Natural killer cell (primary cell): ENCODE measurements around the gene WDR77. TPM values are rescaled to one million over a fixed set of nuclear protein-coding genes. Genes with fewer than 3 reads are reported as not detected.

Source experiments
- ATAC-seq, 3 donors: fragments of 150-1000 bp in 2 of 3; fragments of 200-7000 bp in 1 of 3; cut with Tn5 transposase; 1 replicate in 1 of 3; 2 replicates in 2 of 3; pipeline ENCODE4 v1.10.0; 2021; ENCODE audit warnings: mild to moderate bottlenecking in 2 of 3, moderate library complexity in 2 of 3
- DNase-seq, 2 donors: peaks; one replicate each; pipeline versions ENCODE4 v3.0.0 to v3.0.0-alpha.2; 2013 to 2021; ENCODE audit warnings: mixed read lengths in 1 of 2
- H3K27ac ChIP-seq: one replicate; pipeline ENCODE4 v1.5.1; 2013; ENCODE audit warnings: mild to moderate bottlenecking, low read length
- H3K27me3 ChIP-seq: one replicate; pipeline ENCODE4 v1.6.1; 2013; ENCODE audit warnings: low read length; ENCODE audit not compliant: control insufficient read depth, insufficient read depth
- H3K36me3 ChIP-seq: one replicate; pipeline ENCODE4 v1.6.1; 2013; ENCODE audit warnings: low read length; ENCODE audit not compliant: control insufficient read depth, insufficient read depth
- H3K4me1 ChIP-seq: one replicate; pipeline ENCODE4 v1.6.1; 2013; ENCODE audit warnings: low read length; ENCODE audit not compliant: control insufficient read depth, insufficient read depth
- H3K4me3 ChIP-seq: one replicate; pipeline ENCODE4 v1.5.1; 2013; ENCODE audit warnings: low read length
- H3K9me3 ChIP-seq: one replicate; pipeline ENCODE4 v1.6.1; 2013; ENCODE audit warnings: low read length; ENCODE audit not compliant: control insufficient read depth, insufficient read depth
- H3K27ac Mint-ChIP-seq, 2 donors: one replicate each; pipeline ENCODE4 v1.8.0; 2022; ENCODE audit warnings: mild to moderate bottlenecking in 2 of 2, mixed read lengths in 2 of 2, moderate library complexity in 1 of 2
- H3K27me3 Mint-ChIP-seq, 2 donors: one replicate each; pipeline ENCODE4 v1.8.0; 2022; ENCODE audit warnings: low read depth in 2 of 2, mixed read lengths in 2 of 2
- H3K36me3 Mint-ChIP-seq: one replicate; pipeline ENCODE4 v1.8.0; 2022; ENCODE audit warnings: mixed read lengths
- H3K4me1 Mint-ChIP-seq, 2 donors: one replicate each; pipeline ENCODE4 v1.8.0; 2022; ENCODE audit warnings: mixed read lengths in 2 of 2
- H3K4me3 Mint-ChIP-seq: one replicate; pipeline ENCODE4 v1.8.0; 2022; ENCODE audit warnings: mild to moderate bottlenecking, moderate library complexity, mixed read lengths
- H3K9me3 Mint-ChIP-seq, 2 donors: one replicate each; pipeline ENCODE4 v1.8.0; 2022; ENCODE audit warnings: mixed read lengths in 2 of 2
- WGBS: methylation state at CpG from one replicate; pipeline ENCODE4 v1.1.7; 2013; ENCODE audit warnings: missing lambda C conversion rate; ENCODE audit not compliant: insufficient coverage; 5-methylcytosine and 5-hydroxymethylcytosine counted together
- intact Hi-C: fragments of 100-400 bp; cut with micrococcal nuclease; formaldehyde crosslinking; loops from one replicate; pipeline ENCODE4 v1.14.2; 2022
- total RNA-seq, 4 donors: library from RNA; stranded (reverse); fragments of 120-200 nt in 1 of 4; gene quantifications; one replicate each; pipeline versions ENCODE4 v1.2.3 to v1.2.4, GENCODE V29; 2013 to 2022
- TF ChIP-seq, protein P1 (sequence below): fragments of 200-600 bp; IDR thresholded peaks from one replicate; pipeline ENCODE4 v1.8.0; 2022; ENCODE audit warnings: antibody characterized with exemption

WDR77 gene
- total RNA-seq, 3 donors from 2014 or later (not counting 1 experiment from before 2014, with no cell fraction given), result 15.5 to 20.8 (median 17.8) TPM

DNA sequence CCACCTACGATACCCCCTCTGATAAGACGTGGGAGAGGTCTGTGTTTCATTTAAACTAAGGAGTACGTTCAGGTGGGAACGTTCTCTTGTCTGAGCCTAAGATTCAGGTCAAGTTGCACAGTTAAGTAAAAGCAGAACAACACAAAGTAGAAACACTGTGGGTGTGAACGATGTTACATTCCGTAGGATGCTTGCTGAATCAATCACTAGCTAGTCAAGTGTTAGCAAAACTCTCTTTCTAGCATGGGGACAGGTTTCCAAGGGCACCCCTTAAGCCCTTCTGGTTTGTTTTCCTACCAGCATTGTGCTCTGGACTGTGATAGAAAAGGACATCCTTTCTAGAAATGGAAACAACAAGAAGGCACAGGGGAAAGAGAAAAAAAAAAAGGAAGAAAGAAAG is 38.1 kb upstream of the WDR77 start:
- H3K27ac ChIP-seq, result no peak overlapping the region
- TF ChIP-seq, protein P1, sequence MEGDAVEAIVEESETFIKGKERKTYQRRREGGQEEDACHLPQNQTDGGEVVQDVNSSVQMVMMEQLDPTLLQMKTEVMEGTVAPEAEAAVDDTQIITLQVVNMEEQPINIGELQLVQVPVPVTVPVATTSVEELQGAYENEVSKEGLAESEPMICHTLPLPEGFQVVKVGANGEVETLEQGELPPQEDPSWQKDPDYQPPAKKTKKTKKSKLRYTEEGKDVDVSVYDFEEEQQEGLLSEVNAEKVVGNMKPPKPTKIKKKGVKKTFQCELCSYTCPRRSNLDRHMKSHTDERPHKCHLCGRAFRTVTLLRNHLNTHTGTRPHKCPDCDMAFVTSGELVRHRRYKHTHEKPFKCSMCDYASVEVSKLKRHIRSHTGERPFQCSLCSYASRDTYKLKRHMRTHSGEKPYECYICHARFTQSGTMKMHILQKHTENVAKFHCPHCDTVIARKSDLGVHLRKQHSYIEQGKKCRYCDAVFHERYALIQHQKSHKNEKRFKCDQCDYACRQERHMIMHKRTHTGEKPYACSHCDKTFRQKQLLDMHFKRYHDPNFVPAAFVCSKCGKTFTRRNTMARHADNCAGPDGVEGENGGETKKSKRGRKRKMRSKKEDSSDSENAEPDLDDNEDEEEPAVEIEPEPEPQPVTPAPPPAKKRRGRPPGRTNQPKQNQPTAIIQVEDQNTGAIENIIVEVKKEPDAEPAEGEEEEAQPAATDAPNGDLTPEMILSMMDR, result no peak

DNA sequence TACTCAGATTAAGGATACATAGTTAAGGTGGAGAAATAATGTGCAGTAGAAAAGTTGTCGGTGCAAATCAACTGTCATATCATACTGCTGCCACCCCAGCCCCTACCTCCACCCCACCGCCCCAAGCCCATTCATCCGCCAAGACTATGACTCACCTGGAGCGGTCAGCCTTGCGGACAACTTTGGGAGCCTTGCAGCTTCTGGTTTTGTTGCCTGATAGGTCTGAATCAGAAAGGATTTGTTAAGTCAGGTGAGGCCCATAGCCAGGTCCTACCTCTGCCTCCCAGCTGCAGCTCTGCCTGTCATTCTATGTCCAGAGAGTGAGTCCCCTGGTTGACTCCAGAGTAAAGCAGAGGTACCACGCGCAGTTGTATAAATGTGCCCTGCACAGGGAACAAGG is 37.4 kb upstream of the WDR77 start:
- 97% methylated on average over 7 of the region's 7 CpGs for WGBS
- H3K36me3 Mint-ChIP-seq, result no peaks in the 10 kb centered on the region
- DNase-seq (no peak), ATAC-seq (no peak)
- no peak overlapping the region for H3K27ac Mint-ChIP-seq
- peaks cover 12 to 17% of the 10 kb centered on the region in 2 donors for H3K4me1 Mint-ChIP-seq
- TF ChIP-seq, protein P1, result no peak
- intact Hi-C loops, result no loop called here
- Histone ChIP-seq H3K9me3 (no peaks in the 10 kb centered on the region), H3K36me3 (no peaks in the 10 kb centered on the region), H3K27me3 (no peaks in the 10 kb centered on the region), H3K4me3 (no peak overlapping the region), H3K27ac (no peak overlapping the region), H3K4me1 (peaks cover 3% of the 10 kb centered on the region)
- no peaks in the 10 kb centered on the region for H3K27me3 Mint-ChIP-seq
- H3K4me3 Mint-ChIP-seq, result no peak overlapping the region
- no peaks in the 10 kb centered on the region for H3K9me3 Mint-ChIP-seq

More for the DNA sequence above, 38.1 kb upstream of the WDR77 start:
- H3K4me3 ChIP-seq, result no peak overlapping the region
- H3K27me3 ChIP-seq, result no peaks in the 10 kb centered on the region
- H3K9me3 ChIP-seq, result no peaks in the 10 kb centered on the region
- no peaks in the 10 kb centered on the region for H3K36me3 Mint-ChIP-seq
- DNase-seq (no peak), ATAC-seq (no peak)
- peaks cover 3% of the 10 kb centered on the region for H3K4me1 ChIP-seq
- H3K27ac Mint-ChIP-seq, result no peak overlapping the region
- H3K4me1 Mint-ChIP-seq, result peaks cover 12 to 16% of the 10 kb centered on the region in 2 donors
- no peaks in the 10 kb centered on the region for H3K9me3 Mint-ChIP-seq
- H3K4me3 Mint-ChIP-seq, result no peak overlapping the region
- 89% methylated on average over 6 of the region's 6 CpGs for WGBS
- intact Hi-C loops, result no loop called here
- no peaks in the 10 kb centered on the region for H3K36me3 ChIP-seq
- no peaks in the 10 kb centered on the region for H3K27me3 Mint-ChIP-seq

DNA sequence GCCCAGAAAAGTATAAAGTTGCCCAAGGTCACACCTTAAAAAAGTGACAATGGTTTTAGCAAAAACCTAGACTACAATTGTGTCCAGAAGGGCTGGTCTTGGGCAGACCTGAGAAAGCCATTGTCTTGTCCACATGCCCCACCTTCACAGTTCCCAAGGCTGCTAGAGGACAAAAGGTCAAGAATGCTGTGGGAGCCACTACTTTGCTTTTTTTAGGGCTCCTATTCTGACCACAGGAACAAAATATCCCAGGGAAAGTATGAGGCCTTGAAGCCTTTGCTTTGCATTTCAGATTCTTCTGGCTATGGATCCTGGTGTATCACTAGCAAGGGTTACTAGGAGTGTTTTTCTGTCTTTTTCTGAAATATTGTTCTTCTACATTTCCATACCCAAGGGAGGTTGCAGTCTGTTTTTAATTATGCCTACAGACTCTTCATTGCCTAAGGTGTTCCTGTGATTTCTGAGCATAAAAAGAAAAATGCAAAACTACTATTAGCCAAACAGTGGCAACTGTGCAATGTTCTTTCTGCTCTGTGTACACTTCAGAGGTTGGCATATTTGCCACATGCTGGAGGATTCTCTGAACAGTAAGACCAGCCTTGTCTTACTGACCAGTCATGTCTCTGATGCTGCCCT is 35.5 kb upstream of the WDR77 start:
- H3K27ac Mint-ChIP-seq, result no peak overlapping the region
- H3K27ac ChIP-seq, result no peak overlapping the region
- no peaks in the 10 kb centered on the region for H3K36me3 Mint-ChIP-seq
- no peak for DNase-seq
- no peak for ATAC-seq
- no peaks in the 10 kb centered on the region for H3K9me3 ChIP-seq
- TF ChIP-seq, protein P1, result no peak
- intact Hi-C loops, result no loop called here
- no peaks in the 10 kb centered on the region for H3K27me3 ChIP-seq
- H3K27me3 Mint-ChIP-seq, result no peaks in the 10 kb centered on the region
- H3K36me3 ChIP-seq, result no peaks in the 10 kb centered on the region
- H3K9me3 Mint-ChIP-seq, result no peaks in the 10 kb centered on the region
- H3K4me1 Mint-ChIP-seq, result peaks cover 8 to 17% of the 10 kb centered on the region in 2 donors
- H3K4me1 ChIP-seq, result peaks cover 2% of the 10 kb centered on the region
- H3K4me3 ChIP-seq, result no peak overlapping the region
- no peak overlapping the region for H3K4me3 Mint-ChIP-seq

DNA sequence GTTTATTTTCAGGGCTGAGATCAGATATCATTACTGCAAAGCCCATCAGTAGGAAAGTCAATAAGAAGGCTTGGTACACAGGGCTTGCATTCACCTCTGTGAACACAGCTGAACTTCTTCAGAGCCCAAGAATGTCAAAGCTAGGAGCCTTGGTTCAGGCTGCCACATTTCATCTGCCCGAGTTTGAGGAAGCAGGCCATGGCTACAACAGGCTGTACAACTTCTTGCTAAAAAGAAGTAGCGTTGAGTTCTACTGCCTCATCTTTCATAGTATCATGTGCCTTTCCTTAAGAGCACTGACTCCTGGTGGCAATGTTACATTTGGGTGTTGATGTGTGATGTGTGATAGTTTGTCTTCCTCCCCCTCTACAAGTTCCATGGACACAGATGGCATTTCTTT is 34.8 kb upstream of the WDR77 start:
- Histone ChIP-seq H3K27ac (no peak overlapping the region), H3K4me1 (no peaks in the 10 kb centered on the region), H3K36me3 (peaks cover under 1% of the 10 kb centered on the region), H3K27me3 (no peaks in the 10 kb centered on the region), H3K4me3 (no peak overlapping the region), H3K9me3 (no peaks in the 10 kb centered on the region)
- TF ChIP-seq, protein P1, result no peak
- H3K4me1 Mint-ChIP-seq, result peaks cover 8 to 17% of the 10 kb centered on the region in 2 donors
- H3K27ac Mint-ChIP-seq, result peak overlapping the region in 1 of 2 donors; percentile 29
- intact Hi-C loops, result no loop called here
- H3K36me3 Mint-ChIP-seq, result no peaks in the 10 kb centered on the region
- 60% methylated on average over 2 of the region's 2 CpGs for WGBS
- no peak for DNase-seq
- no peaks in the 10 kb centered on the region for H3K27me3 Mint-ChIP-seq
- ATAC-seq, result peak in 1 of 3 donors; percentile 26
- H3K9me3 Mint-ChIP-seq, result no peaks in the 10 kb centered on the region
- no peak overlapping the region for H3K4me3 Mint-ChIP-seq
